Right renal pelvis (tissue), 4 donors: ENCODE measurements around the gene PFN1. TPM values are rescaled to one million over a fixed set of nuclear protein-coding genes. Genes with fewer than 3 reads are reported as not detected.

Experiments used
- DNase-seq, 4 donors: peaks; one replicate each; pipeline ENCODE4 v3.0.0-alpha.2; 2013; ENCODE audit warnings: low read depth in 4 of 4, low spot score in 3 of 4, missing footprints in 1 of 4
- polyA plus RNA-seq, 4 donors: library from polyadenylated mRNA; unstranded; fragments of 120-200 nt; gene quantifications; one replicate each; pipeline ENCODE4 v1.2.1, GENCODE V29; 2013; ENCODE audit not compliant: insufficient read length in 4 of 4

The PFN1 gene
- polyA plus RNA-seq, 4 donors, result 376 to 513 (median 389) TPM

GRCh38 chr17:4968486-4969046, 20.2 kb upstream of the PFN1 start:
- DNase-seq, result no peak

- peak; percentile 95 to 99 (median 96) for DNase-seq
Observed at GRCh38 chr17:4967539-4968485, 19.5 kb upstream of the PFN1 start, which contains the start of gene SPAG7. SPAG7 (minus strand) TSS chr17:4967817; CDS start chr17:4967804, 13 bp downstream.

GRCh38 chr17:4966844-4967538, 18.7 kb upstream of the PFN1 start:
- peak; percentile 97 to 99 (median 98) for DNase-seq

GRCh38 chr17:4965311-4965986, 17.1 kb upstream of the PFN1 start:
- no peak for DNase-seq

- DNase-seq, result no peak
Observed at GRCh38 chr17:4960279-4960922, 12.1 kb upstream of the PFN1 start.

GRCh38 chr17:4959261-4959965, 11.1 kb upstream of the PFN1 start:
- DNase-seq, result no peak

GRCh38 chr17:4958102-4958501, 9.8 kb upstream of the PFN1 start:
- DNase-seq, result no peak

GRCh38 chr17:4956493-4957061, 8.2 kb upstream of the PFN1 start:
- no peak for DNase-seq

GRCh38 chr17:4955091-4955490, 6.8 kb upstream of the PFN1 start:
- DNase-seq, result no peak

- DNase-seq, result no peak
Observed at GRCh38 chr17:4953451-4953961, 5.2 kb upstream of the PFN1 start.

- no peak for DNase-seq
Observed at GRCh38 chr17:4951486-4951885, 3.2 kb upstream of the PFN1 start.

GRCh38 chr17:4950746-4951204, 2.4 kb upstream of the PFN1 start, which contains the start of gene ENO3:
ENO3 (plus strand) TSS chr17:4951119; CDS start chr17:4951830, 711 bp downstream.
- DNase-seq, result no peak

GRCh38 chr17:4950075-4950745, 1.9 kb upstream of the PFN1 start:
- DNase-seq, result no peak

- DNase-seq, result no peak
Observed at GRCh38 chr17:4949321-4950074, 1.2 kb upstream of the PFN1 start.

- DNase-seq, result peak in 2 of 4 donors; percentile 78 to 79
Observed at GRCh38 chr17:4948931-4949320, 596 bp upstream of the PFN1 start.

- DNase-seq, result no peak
Observed at GRCh38 chr17:4947411-4948165, 742 bp downstream of the PFN1 start.

GRCh38 chr17:4947010-4947410, 1.3 kb downstream of the PFN1 start:
- DNase-seq, result no peak
